Left forelimb (tissue), 1 donor: Measurements from ENCODE around the gene ADAMTS18.
"Not testable (repeated sequence)": the region's sequence is repeated elsewhere in the genome, so short reads cannot be mapped to it uniquely, and the experiment has no call there.

Experiments
- DNase-seq: peaks from one replicate; pipeline ENCODE4 v3.0.0-alpha.2; 2018; ENCODE audit warnings: low spot score

The ADAMTS18 gene

GRCh38 chr16:77434530-77435271, at the start of gene ADAMTS18:
Gene ADAMTS18, minus strand, starts transcription at chr16:77435034. Its CDS starts 339 bp downstream, at chr16:77434695.
- DNase-seq = no peak

DNA sequence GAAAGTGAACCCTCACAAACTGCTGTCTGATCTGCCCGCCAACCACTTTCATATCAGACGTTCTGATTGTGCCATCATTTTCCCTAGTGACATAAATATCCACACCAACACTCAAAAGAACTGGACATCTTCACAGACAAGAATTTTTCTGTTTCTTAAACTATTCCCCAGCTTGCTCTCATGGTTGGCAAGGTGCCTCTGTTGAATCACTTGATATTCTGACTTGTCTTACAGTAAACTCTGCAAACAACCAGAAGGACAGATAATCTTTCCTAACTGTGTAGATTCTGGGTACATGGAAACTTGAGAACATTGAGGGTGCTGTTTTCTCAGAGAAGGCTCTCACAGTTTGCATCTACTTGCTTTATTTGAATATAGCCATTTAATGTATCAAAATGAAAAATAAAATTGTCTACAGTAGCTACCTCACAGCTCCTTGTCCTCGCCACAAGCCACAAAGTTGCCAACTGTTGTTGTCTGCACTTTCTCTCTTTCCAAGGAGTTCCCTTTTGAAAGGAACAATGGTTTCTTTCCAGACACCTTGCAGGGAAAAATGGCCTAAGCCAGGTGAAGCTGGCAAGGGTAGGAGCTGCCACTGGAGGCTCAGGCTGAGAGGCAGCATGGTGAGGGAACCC, 46.0 kb upstream of the ADAMTS18 start:
- DNase-seq = no peak

DNA sequence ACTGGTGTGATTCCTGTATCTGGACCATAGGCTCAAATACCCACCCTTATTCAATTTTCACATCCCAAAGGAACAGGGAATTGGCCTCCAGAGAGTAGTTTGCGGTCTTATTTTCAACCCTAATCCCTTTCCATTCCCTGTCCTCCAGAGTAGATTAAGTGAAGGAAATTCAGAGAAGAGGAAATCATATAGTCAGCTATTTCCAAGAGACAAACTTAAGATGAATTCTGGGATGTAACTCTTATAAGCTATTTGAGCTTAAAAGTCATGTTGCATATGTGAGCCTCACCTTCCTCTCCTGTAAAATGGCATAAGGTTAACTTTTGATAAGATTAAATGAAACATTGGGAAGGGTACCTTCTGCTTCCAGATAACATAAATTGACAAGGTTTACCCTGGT, 37.4 kb upstream of the ADAMTS18 start:
- no peak for DNase-seq

DNA sequence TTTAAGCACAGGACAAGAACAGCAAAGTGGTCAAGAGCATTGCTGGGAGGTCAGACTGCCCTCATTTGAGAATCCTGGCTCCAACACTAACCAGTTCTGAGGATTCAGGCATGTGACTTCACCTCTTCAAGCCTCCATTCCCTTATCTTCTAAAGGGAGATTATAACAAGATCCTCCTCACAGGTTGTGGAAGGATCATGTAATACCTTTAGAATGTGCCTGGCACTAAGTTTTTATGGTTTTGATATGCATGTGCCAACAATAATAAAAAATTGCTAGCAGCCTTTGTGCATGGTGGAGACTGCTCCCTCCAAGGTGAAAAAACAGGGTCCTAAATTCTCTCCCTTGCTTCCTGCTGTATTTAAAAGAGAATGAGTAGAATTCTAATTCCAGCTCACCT, 36.0 kb upstream of the ADAMTS18 start:
- DNase-seq = no peak

GRCh38 chr16:77469634-77470033, 34.8 kb upstream of the ADAMTS18 start:
- no peak for DNase-seq

DNA sequence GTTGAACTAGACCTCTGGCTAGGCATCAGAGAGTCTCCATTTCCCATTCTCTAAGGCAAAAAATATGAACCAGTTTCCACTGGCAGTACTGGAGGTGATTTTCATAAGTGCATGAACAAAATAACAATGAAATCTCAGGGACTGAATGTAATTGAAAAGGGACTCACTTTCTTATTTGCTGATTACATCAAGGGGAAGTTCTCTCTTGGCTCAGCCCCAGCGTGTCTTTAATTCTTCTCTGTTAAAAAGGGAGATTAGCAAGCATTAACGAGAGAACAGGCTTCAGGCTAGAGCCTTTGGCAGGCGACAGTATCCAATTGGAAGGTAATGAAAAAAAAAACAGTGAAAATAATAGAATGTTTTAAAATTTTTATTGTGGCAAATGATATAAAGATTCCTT, 34.0 kb upstream of the ADAMTS18 start:
- DNase-seq = no peak

DNA sequence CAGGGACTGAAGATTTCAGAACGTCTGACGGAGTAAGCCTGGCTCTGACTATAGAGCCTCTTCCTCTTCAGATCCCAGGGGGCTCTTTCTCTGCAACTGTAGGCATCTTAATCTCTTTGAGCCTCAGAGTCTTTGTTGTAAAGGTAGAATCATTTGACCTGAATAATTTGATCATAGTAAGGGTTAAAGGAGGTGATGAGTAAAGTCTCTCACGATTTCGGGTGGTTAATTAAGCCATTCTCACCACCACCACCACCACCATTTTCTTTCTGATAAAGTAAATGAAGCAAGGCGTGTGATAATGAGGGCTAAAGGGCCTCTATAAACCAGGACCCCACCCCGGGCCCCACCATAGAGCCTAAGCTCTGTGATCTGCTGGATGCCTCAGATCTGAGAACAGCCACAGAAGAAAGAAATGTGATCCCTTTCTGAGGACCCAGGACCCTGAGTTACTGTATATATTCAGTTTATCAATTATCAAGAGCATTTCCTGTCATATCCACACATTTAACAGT, 33.0 kb upstream of the ADAMTS18 start:
- no peak for DNase-seq

DNA sequence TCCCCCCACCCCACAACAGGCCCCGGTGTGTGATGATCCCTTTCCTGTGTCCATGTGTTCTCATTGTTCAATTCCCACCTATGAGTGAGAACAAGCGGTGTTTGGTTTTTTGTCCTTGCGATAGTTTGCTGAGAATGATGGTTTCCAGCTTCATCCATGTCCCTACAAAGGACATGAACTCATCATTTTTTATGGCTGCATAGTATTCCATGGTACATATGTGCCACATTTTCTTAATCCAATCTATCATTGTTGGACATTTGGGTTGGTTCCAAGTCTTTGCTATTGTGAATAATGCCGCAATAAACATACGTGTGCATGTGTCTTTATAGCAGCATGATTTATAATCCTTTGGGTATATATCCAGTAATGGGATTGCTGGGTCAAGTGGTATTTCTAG, 28.8 kb upstream of the ADAMTS18 start:
- not testable (repeated sequence) for DNase-seq

DNA sequence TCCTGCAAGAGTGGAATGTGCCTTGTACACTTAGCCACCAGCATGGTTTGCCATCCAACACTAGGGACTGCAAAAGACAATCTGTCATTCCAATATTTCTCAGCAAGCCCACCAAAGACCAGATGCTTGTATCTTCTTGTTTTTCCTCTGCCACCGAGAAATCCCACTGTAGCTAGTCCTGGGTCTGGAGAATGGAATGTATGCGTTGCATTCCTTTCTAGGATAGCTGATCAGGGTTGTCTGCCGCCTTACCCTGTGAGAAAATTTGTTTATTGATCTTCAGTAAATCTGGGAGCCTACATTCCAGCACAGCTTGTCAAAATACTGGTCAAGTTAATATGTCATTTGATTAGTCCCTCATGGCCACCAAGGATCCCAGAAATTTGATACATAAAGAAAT, 28.1 kb upstream of the ADAMTS18 start:
- no peak for DNase-seq

DNA sequence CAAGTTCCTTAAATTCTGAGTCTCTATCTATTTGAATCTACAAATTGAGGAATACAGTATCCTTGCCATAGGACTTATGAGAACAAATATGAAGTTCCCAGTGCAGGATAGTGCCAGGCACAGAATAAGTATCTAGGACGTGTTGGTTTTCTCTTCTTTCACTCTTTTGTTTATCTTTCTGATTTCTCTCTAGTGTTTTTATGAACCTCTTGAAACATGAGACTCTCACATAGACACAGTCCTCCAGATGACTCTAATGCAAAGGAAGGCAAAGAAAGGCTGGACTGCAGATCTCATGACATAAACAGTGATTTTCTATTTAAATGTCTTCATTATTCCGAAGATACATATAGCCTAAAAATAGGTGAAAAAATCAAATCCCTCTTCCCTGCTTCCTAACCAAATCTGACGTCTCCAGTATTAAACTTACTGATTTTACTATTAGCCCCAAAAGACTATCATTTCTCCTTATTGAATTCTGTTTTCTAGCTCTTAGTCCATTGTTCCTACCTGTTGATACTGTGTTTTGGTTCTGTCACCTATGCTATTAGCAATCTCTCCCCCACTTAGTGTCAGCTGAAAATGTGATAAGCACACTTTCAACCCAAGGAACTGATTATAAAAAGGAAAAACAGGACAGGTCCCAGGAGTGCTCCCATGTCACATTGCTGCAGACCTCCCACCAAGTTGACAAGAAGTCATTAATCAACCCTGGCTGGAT, 24.9 kb upstream of the ADAMTS18 start:
- no peak for DNase-seq

DNA sequence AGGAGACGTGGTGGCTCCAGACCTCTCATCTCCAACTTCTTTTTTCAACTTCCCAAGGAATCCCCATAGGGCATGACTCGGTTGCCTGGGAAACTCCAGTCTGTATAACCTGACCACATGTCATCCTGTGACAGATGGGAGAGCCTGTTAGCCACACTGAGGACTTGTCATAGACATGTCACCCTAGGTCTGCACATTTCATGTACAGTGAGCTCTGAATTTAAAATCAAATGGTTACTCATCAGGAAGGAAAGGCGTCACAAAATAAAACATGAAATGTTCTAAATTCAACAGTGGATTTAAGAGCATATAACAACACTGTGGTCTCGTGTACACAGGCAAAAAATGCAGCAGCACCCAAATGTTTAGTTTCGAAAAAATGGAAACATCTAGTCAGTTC, 22.2 kb upstream of the ADAMTS18 start:
- no peak for DNase-seq

DNA sequence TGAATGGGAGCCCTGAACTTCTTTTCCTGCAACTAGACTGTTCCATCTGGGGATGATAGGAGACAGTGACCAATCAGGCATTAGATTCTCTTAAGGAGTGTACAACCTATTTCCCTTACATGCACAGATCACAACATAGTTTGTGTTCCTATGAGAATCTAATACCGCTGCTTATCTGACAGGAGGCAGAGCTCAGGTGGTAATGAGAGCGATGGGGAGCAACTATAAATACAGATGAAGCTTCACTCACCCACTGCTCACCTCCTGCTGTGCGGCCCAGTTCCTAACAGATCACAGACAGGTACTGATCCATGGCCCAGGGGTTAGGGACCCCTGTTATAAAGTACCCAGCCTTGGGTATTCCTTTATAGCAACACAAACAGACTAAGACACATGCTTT, 17.4 kb upstream of the ADAMTS18 start:
- no peak for DNase-seq

- DNase-seq = no peak
Measured at GRCh38 chr16:77450790-77451487, 16.1 kb upstream of the ADAMTS18 start.

DNA sequence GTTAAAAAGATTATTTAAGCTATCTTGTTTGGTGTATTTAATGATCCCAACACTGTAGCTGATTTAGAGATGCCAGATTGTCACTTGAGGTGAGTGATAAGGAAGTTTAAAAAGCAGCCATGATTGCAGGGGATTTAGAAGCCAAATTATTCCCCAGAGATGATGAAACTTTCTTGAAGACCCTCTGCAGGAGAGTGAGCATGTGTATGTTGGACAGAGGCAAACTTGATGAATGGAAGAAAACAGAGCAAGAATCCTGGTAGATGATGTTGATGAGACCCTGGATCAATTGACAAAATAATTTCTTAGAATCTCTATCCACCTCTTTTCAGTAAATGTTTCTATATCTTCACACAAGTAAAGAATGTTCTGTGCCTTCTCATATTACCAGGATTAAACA, 14.4 kb upstream of the ADAMTS18 start:
- DNase-seq = no peak

DNA sequence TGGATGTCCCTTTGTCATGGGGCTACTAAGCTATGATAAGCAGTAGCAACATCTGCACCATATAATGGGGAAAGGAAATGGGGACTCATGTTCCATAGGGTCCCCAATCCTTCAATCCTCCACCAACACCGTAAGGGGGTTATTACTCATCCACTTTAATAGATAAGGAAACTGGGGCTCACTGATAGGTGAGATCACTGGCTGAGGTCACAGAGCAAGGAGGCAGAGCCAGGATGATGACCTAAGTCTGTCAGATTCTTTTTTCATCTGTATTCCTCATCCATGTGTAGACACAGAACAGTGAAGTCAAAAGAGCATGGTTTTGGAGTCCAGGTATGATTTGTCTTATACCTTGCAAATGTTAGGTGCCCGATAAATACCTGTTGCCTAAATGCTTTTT, 10.5 kb upstream of the ADAMTS18 start:
- DNase-seq = no peak

DNA sequence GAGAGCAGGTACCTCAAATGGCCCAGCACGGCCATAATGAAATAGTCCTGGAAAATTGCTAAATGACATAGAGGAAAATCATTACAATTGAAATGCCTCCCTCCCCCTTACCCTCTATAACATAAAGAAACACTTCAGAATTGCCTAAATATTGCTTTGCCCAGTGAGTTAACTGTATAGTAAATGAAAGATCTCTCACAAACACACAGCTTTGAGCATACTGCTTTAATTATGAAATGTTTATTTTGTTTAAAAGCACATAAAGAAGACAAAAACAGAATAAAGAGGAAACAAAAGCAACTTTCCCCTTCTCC, 9.3 kb upstream of the ADAMTS18 start:
- DNase-seq = no peak

GRCh38 chr16:77443357-77444146, 8.7 kb upstream of the ADAMTS18 start:
- no peak for DNase-seq

- DNase-seq = no peak
Measured at GRCh38 chr16:77442078-77442477, 7.2 kb upstream of the ADAMTS18 start.

GRCh38 chr16:77439106-77439505, 4.3 kb upstream of the ADAMTS18 start:
- no peak for DNase-seq

DNA sequence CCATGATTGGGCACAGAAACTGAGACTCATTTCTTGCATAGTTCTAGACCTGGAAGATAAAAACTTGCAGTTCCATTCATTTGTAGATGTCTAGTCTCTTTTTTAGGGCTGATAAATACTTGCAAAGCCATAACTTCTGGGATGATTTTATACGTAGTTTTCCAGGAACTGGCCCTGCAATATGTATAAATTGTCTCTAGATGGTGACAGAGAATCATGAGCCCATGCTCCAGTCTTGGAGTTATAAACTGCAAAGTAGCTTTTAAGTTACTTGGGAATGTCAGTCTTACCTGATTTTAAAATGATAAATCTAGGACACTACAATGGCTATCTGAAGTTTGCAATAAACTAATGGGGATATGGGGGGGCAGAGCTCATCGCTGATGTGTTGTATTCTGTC, 3.0 kb upstream of the ADAMTS18 start:
- DNase-seq = no peak

GRCh38 chr16:77435272-77435820, 512 bp upstream of the ADAMTS18 start:
- DNase-seq = no peak
